AG09309 (cell line): ENCODE measurements around the gene USP3.

Source experiments
- DNase-seq: peaks from one replicate; pipeline ENCODE4 v3.0.0-alpha.2; 2010; ENCODE audit warnings: low read depth
- H3K4me3 ChIP-seq: 2 replicates; pipeline ENCODE4 v1.5.1; 2011; ENCODE audit warnings: mild to moderate bottlenecking, low read depth, low read length, moderate library complexity; ENCODE audit not compliant: control insufficient read depth
- CTCF ChIP-seq: IDR thresholded peaks from 2 replicates; pipeline ENCODE4 v1.5.1; 2011; ENCODE audit warnings: mild to moderate bottlenecking, low read depth, low read length, inconsistent platforms; ENCODE audit not compliant: insufficient read depth, control insufficient read depth; ENCODE audit errors: missing control alignments

USP3 gene

GRCh38 chr15:63461230-63461985 is 43.0 kb upstream of the USP3 start:
- no peak overlapping the region for H3K4me3 ChIP-seq
- TF ChIP-seq CTCF = no peak
- no peak for DNase-seq

GRCh38 chr15:63462088-63462487 is 42.3 kb upstream of the USP3 start:
- TF ChIP-seq CTCF = no peak

GRCh38 chr15:63463036-63463435 is 41.4 kb upstream of the USP3 start:
- TF ChIP-seq CTCF = no peak

More at GRCh38 chr15:63462088-63462487, 42.3 kb upstream of the USP3 start:
- no peak overlapping the region for H3K4me3 ChIP-seq
- no peak for DNase-seq

GRCh38 chr15:63463793-63464192 is 40.6 kb upstream of the USP3 start:
- no peak overlapping the region for H3K4me3 ChIP-seq
- DNase-seq = no peak
- TF ChIP-seq CTCF = no peak

More at GRCh38 chr15:63463036-63463435, 41.4 kb upstream of the USP3 start:
- H3K4me3 ChIP-seq = no peak overlapping the region
- DNase-seq = no peak

GRCh38 chr15:63465104-63465503 is 39.3 kb upstream of the USP3 start:
- peak; percentile 45 for DNase-seq
- no peak overlapping the region for H3K4me3 ChIP-seq
- no peak for TF ChIP-seq CTCF

- TF ChIP-seq CTCF = peak; percentile 66
- H3K4me3 ChIP-seq = no peak overlapping the region
- DNase-seq = no peak
Measured at GRCh38 chr15:63466378-63467192, 37.8 kb upstream of the USP3 start.
